ENCODE results near the gene ELMO1. TPM values are rescaled to one million over a fixed set of nuclear protein-coding genes. Genes with fewer than 3 reads are reported as not detected.

The ELMO1 gene
- total and polyA plus RNA-seq, 2 of the 13 experiments (the other 11 are each of a cell fraction or from before 2014, with no cell fraction given) = 0.11 to 0.17 TPM

- Histone ChIP-seq H2AFZ (ENCODE audit: low read length) (no peak overlapping the region), H3K79me2 (ENCODE audit: insufficient read depth, low read length) (no peaks in the 10 kb centered on the region), H3K4me3 (replicated peaks in 1 of 3; ENCODE audit: insufficient read depth in 1 of 3, low read depth in 2 of 3, low read length in 3 of 3) (no peak overlapping the region), H3K4me1 (ENCODE audit: insufficient read depth, low read length) (peaks cover 13% of the 10 kb centered on the region), H4K20me1 (ENCODE audit: insufficient read depth, low read length) (no peaks in the 10 kb centered on the region), H3K4me2 (ENCODE audit: low read depth, low read length) (no peak overlapping the region), H3K27me3 (ENCODE audit: control insufficient read depth in 1 of 2, insufficient read depth in 2 of 2, low read length in 2 of 2) (no peaks in the 10 kb centered on the region), H3K27ac (ENCODE audit: extremely low read length, insufficient read depth, low read length) (no peak overlapping the region), H3K36me3 (replicated peaks in 1 of 2; ENCODE audit: control insufficient read depth in 1 of 2, insufficient read depth in 2 of 2, low read length in 2 of 2) (no peaks in the 10 kb centered on the region), H3K9ac (ENCODE audit: insufficient read depth, low read depth, low read length) (no peak overlapping the region), H3K9me3 (ENCODE audit: low read length) (no peaks in the 10 kb centered on the region)
- intact Hi-C loops (cut with micrococcal nuclease; ENCODE audit: unreplicated experiment) (no loop called here), in situ Hi-C loops (cut with HindIII; ENCODE audit: extremely low pct_ligation_motif_present, low pct_unique_long_range_greater_than_20kb) (no loop called here)
- DNase-seq (ENCODE audit: low spot score) (no peak), ATAC-seq (no peak), FAIRE-seq (no peak)
- no TSS peak for BruUV-seq (replicated peaks)
- ChIA-PET CTCF (ENCODE audit: low intra/inter-chr PET ratio, low total read pairs) (interaction anchor here (1.0 kb wide), 1 partner anchor 155 kb away, joined by 3 read pairs; no protein-coding TSS in a partner anchor), POLR2A (interaction anchor here (1.2 kb wide), 1 partner anchor 31 kb away, joined by 3 read pairs; no protein-coding TSS in a partner anchor)
- TF ChIP-seq DNMT1 (CRISPR knock-in tag; IDR thresholded peaks at IDR 0.05) (no peak), CEBPG (CRISPR knock-in tag; IDR thresholded peaks at IDR 0.05) (no peak)
- 84% methylated on average over 1 of the region's 1 CpG for WGBS (ENCODE audit: low lambda C conversion rate)
These were observed 421.6 kb downstream of the ELMO1 start for GRCh38 chr7:37027104-37027503.

- H3K27me3 ChIP-seq (ENCODE audit: control insufficient read depth in 1 of 2, insufficient read depth in 2 of 2, low read length in 2 of 2) = no peaks in the 10 kb centered on the region
- H3K4me3 ChIP-seq (replicated peaks in 1 of 3; ENCODE audit: insufficient read depth in 1 of 3, low read depth in 2 of 3, low read length in 3 of 3) = no peak overlapping the region
- H4K20me1 ChIP-seq (ENCODE audit: insufficient read depth, low read length) = no peaks in the 10 kb centered on the region
- DNase-seq (ENCODE audit: low spot score) (no peak), ATAC-seq (no peak), FAIRE-seq (no peak)
- no peaks in the 10 kb centered on the region for H3K79me2 ChIP-seq (ENCODE audit: insufficient read depth, low read length)
- no TSS peak for BruUV-seq (replicated peaks)
- no peaks in the 10 kb centered on the region for H3K9me3 ChIP-seq (ENCODE audit: low read length)
- ChIA-PET POLR2A (no interaction called here), CTCF (ENCODE audit: low intra/inter-chr PET ratio, low total read pairs) (no interaction called here)
- H2AFZ ChIP-seq (ENCODE audit: low read length) = no peak overlapping the region
- 92% methylated on average over 2 of the region's 2 CpGs for WGBS (ENCODE audit: low lambda C conversion rate)
- H3K36me3 ChIP-seq (replicated peaks in 1 of 2; ENCODE audit: control insufficient read depth in 1 of 2, insufficient read depth in 2 of 2, low read length in 2 of 2) = no peaks in the 10 kb centered on the region
- no peak overlapping the region for H3K4me2 ChIP-seq (ENCODE audit: low read depth, low read length)
- no peak overlapping the region for H3K27ac ChIP-seq (ENCODE audit: extremely low read length, insufficient read depth, low read length)
- H3K4me1 ChIP-seq (ENCODE audit: insufficient read depth, low read length) = peaks cover 42% of the 10 kb centered on the region
- intact Hi-C loops (cut with micrococcal nuclease; ENCODE audit: unreplicated experiment) (loop anchor here (5.0 kb wide), 1 partner anchor 53 kb away; no protein-coding TSS in a partner anchor), in situ Hi-C loops (cut with HindIII; ENCODE audit: extremely low pct_ligation_motif_present, low pct_unique_long_range_greater_than_20kb) (no loop called here)
- no peak overlapping the region for H3K9ac ChIP-seq (ENCODE audit: insufficient read depth, low read depth, low read length)
- TF ChIP-seq RBFOX2 (IDR thresholded peaks at IDR 0.05; ENCODE audit: low read depth, low read length) (no peak), MEIS1 (CRISPR knock-in tag; IDR thresholded peaks at IDR 0.05; ENCODE audit: borderline replicate concordance) (no peak), ZBTB49 (CRISPR knock-in tag; IDR thresholded peaks at IDR 0.05; ENCODE audit: borderline replicate concordance) (no peak), ARID2 (CRISPR knock-in tag; IDR thresholded peaks at IDR 0.05; ENCODE audit: borderline replicate concordance) (no peak), HMGA1 (CRISPR knock-in tag; conservative IDR thresholded peaks at IDR 0.05) (no peak), CENPX (CRISPR knock-in tag; IDR thresholded peaks at IDR 0.05) (no peak), E2F5 (CRISPR knock-in tag; conservative IDR thresholded peaks at IDR 0.05) (no peak), BCLAF1 (IDR thresholded peaks at IDR 0.05) (no peak), ZMAT3 (CRISPR knock-in tag; conservative IDR thresholded peaks at IDR 0.05) (no peak), HOXD1 (CRISPR knock-in tag; IDR thresholded peaks at IDR 0.05) (no peak), ZNF75D (CRISPR knock-in tag; IDR thresholded peaks at IDR 0.05; ENCODE audit: borderline replicate concordance) (no peak)
These were observed 429.7 kb downstream of the ELMO1 start for GRCh38 chr7:37018954-37019353.

Data from HepG2 (cell line).